Activated CD8-positive, alpha-beta memory T cell treated with anti-CD3 and anti-CD28 coated beads for 48 hours (primary cell): ENCODE data around the gene IGSF10.
"Not testable (repeated sequence)": the region's sequence is repeated elsewhere in the genome, so short reads cannot be mapped to it uniquely, and the experiment has no call there.

Experiments used
- DNase-seq, 3 experiments: peaks; one replicate each; pipeline ENCODE4 v3.0.0-alpha.2; 2020; ENCODE audit warnings: low read depth in 2 of 3, low spot score in 2 of 3

Gene IGSF10, protein sequence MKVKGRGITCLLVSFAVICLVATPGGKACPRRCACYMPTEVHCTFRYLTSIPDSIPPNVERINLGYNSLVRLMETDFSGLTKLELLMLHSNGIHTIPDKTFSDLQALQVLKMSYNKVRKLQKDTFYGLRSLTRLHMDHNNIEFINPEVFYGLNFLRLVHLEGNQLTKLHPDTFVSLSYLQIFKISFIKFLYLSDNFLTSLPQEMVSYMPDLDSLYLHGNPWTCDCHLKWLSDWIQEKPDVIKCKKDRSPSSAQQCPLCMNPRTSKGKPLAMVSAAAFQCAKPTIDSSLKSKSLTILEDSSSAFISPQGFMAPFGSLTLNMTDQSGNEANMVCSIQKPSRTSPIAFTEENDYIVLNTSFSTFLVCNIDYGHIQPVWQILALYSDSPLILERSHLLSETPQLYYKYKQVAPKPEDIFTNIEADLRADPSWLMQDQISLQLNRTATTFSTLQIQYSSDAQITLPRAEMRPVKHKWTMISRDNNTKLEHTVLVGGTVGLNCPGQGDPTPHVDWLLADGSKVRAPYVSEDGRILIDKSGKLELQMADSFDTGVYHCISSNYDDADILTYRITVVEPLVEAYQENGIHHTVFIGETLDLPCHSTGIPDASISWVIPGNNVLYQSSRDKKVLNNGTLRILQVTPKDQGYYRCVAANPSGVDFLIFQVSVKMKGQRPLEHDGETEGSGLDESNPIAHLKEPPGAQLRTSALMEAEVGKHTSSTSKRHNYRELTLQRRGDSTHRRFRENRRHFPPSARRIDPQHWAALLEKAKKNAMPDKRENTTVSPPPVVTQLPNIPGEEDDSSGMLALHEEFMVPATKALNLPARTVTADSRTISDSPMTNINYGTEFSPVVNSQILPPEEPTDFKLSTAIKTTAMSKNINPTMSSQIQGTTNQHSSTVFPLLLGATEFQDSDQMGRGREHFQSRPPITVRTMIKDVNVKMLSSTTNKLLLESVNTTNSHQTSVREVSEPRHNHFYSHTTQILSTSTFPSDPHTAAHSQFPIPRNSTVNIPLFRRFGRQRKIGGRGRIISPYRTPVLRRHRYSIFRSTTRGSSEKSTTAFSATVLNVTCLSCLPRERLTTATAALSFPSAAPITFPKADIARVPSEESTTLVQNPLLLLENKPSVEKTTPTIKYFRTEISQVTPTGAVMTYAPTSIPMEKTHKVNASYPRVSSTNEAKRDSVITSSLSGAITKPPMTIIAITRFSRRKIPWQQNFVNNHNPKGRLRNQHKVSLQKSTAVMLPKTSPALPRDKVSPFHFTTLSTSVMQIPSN (N-terminal part only)

DNA sequence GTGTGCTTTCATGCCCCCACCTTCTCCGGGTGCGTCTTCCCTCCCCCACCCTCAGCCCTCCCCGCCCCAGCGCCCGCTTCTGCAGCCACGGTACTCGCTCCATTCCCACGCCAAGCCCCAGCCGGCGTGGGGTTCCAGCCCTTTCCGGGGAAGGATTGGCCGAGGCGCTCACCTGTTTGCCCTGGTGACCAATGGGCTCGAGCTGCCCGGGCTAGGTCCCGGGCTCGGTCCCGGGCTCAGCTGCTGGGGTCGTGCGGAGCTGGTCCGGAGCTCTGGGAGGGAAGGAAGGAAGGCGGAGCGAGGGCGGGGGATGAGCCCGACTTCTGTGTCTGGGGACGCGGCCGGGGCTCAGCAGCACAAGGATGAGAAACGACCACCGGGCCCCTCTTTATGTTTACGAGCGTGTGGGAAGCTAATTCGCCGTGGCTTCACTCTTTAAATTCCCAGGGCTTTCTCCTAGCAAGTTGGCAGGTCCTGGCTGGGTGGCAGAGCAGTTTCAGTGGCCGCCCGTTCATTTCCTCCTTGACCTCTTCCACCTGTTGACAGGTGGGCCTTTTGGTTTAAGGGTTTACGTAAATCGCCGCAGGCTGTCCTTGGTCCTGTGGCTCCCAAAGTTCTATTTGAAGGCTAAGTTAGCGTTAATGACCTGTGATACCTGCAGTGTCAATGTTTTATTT, at the start of gene IGSF10:
Gene IGSF10, minus strand, starts transcription at position 288 of the 677 bp plus-strand sequence. CDS start 2,352 bp downstream, outside the sequence.
- DNase-seq, result no peak

DNA sequence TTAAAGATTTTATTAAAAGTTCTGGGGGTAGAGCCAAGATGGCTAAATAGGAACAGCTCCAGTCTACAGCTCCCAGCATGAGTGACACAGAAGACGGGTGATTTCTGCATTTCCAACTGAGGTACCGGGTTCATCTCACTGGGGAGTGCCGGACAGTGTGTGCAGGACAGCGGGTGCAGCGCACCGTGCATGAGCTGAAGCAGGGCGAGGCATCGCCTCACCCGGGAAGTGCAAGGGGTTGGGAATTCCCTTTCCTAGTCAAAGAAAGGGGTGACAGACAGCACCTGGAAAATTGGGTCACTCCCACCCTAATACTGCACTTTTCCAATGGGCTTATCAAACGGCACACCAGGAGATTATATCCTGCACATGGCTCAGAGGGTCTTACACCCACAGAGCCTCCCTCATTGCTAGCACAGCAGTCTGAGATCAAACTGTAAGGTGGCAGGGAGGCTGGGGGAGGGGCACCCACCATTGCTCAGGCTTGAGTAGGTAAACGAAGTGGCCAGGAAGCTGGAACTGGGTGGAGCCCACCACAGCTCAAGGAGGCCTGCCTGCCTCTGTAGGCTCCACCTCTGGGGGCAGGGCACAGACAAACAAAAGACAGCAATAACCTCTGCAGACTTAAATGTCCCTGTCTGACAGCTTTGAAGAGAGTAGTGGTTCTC, 48.7 kb upstream of the IGSF10 start:
- DNase-seq, result not testable (repeated sequence)

- DNase-seq, result no peak
Observed at GRCh38 chr3:151504606-151505005, 43.7 kb upstream of the IGSF10 start.

GRCh38 chr3:151503074-151503473, 42.2 kb upstream of the IGSF10 start:
- no peak for DNase-seq

GRCh38 chr3:151501923-151502632, 41.2 kb upstream of the IGSF10 start:
- DNase-seq, result no peak

- no peak for DNase-seq
Observed at GRCh38 chr3:151501171-151501922, 40.5 kb upstream of the IGSF10 start.

DNA sequence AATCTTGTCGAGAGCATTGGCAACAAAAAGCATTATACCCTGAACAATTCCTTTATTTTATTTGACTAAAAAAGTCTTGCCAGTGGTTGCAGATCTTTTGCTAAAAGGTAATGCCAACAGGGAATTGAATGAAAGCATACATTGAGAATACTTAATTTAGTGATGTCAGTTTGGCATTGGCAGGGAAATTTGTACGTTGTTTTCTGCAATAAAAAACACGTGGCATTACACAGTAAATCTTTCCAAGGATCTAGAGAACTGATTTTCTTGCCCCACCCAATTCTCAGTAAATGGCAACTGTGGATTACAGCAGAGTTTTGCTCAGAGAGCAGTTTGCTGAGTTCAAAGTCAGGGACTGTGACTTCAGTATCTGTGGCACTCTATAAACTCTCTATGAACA, 38.3 kb upstream of the IGSF10 start:
- DNase-seq, result no peak

DNA sequence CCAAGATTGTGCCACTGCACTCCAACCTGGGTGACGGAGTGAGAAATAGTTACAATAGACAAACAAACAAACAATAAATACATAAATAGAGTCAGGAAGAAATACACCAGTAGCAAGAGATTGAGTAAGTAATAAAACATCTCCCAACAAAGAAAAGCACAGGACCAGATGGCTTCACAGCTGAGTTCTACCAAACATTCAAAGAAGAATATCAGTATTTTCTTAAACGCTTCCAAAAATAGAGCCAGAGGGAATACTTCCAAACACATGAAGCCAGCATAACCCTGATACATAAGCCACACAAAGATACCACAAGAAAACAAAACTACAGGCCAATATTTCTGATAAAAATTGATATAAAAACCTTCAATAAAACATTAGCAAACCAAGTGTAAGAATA, 30.7 kb upstream of the IGSF10 start:
- DNase-seq, result no peak

GRCh38 chr3:151487833-151488232, 27.0 kb upstream of the IGSF10 start:
- not testable (repeated sequence) for DNase-seq

DNA sequence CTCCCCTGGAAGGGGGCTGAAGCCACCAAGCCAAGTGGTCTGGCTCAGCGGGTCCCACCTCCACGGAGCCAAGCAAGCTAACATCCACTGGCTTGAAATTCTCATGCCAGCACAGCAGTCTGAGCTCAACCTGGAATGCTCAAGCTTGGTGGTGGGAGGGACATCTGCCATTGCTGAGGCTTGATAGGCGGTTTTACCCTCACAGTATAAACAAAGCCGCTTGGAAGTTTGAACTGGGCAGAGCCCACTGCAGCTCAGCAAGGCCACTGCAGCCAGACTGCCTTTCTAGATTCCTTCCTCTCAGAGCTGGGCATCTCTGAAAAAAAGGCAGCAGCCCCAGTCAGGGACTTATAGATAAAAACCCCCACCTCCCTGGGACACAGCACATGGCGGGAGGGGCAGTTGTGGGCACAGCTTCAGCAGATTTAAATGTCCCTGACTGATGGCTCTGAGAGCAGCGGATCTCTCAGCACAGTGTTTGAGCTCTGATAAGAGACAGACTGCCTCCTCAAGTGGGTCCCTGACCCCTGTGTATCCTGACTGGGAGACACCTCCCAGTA, 23.2 kb upstream of the IGSF10 start:
- no peak for DNase-seq

- no peak for DNase-seq
Observed at GRCh38 chr3:151483488-151483887, 22.6 kb upstream of the IGSF10 start.

DNA sequence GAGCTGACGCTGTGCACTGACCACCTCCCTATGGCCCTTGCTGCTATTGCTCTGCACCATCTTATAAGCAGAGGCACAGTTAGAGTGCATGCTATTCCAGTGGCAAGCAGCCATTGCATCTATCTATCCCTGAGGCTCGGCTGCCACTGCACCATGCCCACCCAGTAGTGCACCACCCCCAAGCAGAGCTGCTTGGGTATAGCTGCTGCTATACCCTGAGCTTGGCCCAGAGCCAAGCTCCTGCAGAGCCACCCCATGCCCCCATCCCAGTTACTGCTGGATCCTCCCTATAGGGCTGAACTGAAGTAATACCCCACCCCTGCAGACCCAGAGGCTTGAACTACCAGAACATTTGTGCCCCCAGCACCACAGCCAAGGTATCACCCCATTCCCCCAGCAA, 19.6 kb upstream of the IGSF10 start:
- no peak for DNase-seq

DNA sequence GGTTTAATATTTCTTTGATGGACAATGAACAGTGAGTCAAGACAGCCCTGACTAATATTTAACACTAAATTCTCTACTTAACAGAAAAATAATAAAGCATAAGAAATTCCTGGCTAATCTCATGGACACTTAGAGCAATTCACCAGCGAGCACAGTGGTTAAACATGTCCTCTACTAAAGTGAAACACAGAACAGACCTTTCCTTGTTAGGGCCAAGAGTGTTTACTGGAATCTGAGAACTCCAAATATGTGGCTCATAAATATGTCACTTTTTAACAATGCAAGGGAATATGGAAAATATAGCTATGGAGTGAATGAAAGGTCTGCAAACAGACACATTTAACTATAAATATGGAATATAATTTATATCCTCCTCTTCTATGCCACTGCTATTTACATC, 18.6 kb upstream of the IGSF10 start:
- DNase-seq, result no peak

GRCh38 chr3:151478335-151478697, 17.5 kb upstream of the IGSF10 start:
- no peak for DNase-seq

GRCh38 chr3:151477591-151478334, 16.9 kb upstream of the IGSF10 start:
- DNase-seq, result no peak

GRCh38 chr3:151476344-151477018, 15.6 kb upstream of the IGSF10 start:
- no peak for DNase-seq

GRCh38 chr3:151468284-151468917, 7.5 kb upstream of the IGSF10 start:
- DNase-seq, result peak in 1 of 3 experiments; percentile 10
